SIG-M5 treated with dmso at 0.1 percent for 504 hours (cell line): ENCODE measurements around the gene MAML3.

ENCODE experiments used
- DNase-seq: peaks from one replicate; lab custom pipeline; 2025; ENCODE audit not compliant: unreplicated experiment; lab: John Stamatoyannopoulos, UW

The MAML3 gene

DNA sequence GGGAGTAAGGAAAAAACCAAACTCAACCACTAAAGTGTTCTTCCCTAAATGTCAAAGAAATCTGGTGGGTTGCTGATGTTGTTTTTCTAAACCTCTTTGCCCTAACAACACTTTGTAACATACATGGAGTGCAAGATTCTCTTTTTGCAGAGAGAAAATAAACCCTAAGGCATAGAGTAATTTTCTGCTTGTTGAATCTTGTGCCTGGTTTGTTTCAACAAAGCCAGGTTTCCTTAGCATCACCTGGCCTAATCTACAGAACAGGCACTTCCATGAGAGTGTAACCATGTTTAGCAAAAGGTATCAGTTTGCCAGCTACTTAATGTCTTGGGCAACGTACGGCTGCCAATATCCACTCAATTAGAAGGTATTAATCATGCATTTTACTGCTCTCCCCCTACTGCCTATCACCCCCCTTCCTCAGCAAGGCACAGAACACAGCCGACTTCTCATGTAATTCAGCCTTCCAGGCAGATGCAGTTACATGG lies 219.2 kb downstream of the MAML3 start:
- no peak for DNase-seq

DNA sequence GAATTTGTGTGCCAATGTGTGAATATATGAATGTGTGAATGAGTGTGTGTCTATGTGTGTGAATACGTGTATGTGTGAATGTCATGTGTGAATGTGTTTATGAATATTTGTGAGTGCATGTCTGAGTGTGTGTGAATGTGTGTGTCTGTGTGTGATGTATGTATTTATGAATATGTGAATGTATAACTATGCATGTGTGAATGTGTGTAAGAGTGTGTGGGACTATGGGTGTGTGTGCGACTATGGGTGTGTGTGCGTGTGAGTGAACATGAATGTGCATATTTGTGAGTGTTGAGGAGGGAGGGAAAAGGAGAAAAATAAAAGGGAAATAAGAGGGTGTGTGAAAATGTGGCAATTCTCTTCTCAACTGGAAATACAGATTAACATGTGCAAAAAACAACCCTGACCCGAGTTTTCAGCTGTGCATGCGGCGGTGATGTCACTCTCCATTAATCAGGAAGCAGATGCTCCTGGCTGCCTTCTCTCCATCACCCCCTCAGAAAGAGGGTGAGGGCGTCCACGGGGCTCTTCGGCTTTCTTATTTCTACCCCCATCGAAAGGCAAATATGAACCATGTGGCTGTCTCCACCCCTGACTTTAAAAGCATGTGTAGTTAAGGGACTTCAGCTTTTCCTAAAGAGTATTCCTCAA lies 219.8 kb downstream of the MAML3 start:
- no peak for DNase-seq

DNA sequence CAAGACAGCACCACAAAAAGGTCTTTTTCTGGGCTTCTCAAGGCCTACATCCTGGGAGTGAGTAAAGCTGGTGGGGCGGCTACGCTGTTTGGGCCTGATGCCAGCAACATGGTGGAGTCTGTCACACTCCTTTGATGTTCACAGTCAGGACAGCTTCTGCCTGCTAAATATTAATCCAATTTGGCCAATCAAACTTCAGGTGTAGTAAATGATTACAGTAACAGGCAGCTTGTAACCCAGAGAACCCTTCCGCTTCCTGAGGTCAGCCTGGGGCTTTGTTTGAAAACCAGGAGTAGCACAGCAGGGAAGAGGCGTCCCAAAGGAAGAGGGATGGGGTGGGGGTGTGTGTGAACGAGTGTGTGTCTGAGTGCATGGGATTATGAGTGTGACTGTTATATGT lies 220.4 kb downstream of the MAML3 start:
- no peak for DNase-seq

DNA sequence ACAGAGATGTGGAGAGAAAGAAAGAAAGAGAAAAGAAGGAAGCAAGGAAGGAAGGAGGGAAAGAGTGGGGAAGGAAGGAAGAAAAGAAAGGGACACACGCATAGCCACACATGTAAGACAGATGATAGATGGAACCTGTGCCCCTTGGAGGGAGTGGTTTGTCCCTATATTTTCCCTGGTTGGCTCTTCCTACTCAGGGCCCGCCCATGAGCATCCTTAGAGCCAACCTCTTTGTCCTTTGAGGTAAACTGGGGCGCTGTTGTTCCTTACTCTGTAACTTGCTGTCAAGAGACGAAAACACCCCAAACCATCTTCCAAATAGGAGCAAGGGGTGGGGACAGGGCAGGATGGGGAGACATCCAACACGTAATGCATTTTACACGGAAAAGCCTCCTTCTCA lies 220.9 kb downstream of the MAML3 start:
- no peak for DNase-seq

DNA sequence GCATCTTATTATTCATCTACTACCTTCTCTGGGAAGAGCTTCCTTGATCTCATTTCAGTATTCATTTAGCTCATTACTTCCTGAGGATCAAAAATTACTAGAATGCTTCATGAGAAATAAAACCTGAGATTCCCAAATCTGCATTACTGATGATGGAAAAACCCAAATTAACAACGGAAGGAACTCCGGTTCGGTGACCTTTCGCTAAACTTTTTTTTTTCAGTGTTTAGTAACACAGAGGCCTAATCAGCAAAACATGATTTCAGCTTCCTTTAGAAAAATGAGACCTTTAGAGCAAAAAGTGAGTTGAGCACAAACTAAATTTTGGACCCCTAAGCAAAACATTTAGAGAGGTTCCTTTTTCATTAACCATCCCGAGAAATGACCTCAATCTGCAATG lies 229.2 kb downstream of the MAML3 start:
- DNase-seq: no peak

DNA sequence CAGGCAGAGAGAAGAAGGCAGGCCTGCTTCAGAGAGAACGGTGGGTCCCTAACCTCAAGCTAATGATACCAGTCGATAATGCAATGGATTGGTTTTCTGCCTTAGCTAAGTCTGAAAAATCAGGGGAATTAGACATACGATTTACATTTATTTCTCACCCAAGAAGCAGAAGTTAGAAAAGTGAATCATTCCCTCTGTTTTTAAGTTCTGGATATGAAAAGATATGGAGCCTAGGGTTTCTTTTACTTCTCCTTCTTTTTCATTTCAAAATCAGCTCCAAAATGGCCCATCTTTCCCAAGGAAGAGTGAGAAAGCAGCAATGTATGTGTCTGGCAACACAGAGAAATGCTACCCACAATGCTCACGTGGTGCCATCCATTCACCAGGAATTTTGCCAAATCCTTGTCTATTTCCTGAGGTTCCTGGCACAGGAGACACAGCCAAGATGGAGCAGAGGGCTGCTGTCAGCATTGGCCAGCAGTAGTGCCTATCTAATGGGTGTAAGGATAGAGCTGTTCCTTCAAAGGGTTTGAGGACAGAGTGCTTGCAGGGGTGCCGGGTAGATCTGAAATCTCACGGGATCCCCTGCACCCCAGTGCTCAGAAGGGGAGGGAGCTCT lies 231.5 kb downstream of the MAML3 start:
- no peak for DNase-seq

DNA sequence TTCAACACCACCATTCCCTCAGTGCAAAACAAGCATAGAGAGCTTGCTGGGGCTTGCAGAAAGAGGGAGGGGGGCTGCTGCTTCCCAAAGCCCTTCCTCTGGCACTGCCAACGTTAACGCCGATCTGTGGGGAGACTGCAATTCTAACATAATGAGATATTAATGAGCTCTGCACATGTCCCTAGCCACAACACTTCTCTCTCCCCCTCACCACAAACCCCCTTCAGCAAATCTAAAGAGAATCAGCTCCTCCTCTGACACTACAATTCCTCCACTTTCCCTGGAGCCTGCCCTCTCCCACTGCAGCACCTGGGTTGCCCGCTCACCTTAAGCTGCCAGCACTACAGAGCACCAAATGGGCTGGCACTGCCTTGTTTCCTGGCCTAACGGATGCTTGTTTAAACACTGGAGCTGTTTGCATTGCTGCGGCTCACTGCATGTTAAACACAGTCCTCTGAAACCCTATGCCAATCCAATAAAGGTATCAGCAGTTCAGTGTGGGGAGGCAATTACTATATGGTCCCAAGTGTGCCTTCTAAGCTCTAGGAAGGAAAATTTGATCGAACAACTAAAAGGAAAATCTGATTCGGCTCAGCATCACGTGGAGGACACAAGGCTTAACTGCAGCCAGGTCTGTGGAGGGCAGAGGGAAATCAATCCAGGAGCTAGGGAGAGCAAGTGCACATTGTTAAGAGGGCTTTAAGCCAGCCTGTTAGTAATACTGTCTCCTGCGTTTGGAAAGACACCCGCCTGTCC lies 232.4 kb downstream of the MAML3 start:
- no peak for DNase-seq

DNA sequence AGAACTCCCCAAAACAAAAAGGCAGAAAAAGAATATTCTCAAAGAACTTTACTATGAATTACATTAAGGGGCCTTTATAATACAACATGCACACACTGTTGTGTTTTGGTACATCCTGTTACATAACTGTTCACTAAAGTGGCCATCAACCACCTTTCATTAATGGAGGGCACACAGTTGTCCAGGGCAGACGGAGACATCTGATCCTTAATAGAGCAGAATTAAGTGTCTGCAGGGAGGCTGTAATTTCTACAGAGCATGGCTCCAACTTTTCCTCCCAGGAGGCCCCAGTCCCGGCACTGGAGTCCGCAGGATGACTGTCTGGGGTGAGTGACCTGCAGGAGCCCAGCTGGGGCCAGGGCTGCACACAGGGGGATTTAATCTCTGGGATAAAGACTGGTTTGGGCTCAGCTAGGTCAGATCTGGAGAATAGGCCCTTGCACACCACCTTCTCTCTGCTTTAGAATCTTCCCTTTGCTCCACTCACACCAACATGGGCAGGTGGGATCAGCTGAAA lies 233.4 kb downstream of the MAML3 start:
- no peak for DNase-seq

DNA sequence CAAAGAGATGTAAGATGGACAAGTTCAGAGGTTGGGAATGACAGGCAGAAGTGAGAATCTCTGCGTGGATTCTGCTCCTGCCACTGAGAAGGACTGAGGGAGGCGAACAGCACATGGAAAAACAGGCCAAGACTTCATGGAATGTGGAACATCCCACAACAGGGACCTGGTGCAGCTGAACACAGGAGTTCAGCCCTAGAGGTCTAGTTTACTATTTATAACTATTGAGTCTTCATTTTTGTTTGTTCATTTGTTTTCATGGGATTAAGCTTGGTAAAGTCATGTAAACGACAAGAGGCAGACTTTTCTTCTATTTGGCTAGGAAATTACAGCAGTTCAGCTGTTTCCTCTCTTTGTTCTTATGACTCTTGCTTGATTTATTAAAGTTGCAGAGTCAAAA lies 234.5 kb downstream of the MAML3 start:
- no peak for DNase-seq

DNA sequence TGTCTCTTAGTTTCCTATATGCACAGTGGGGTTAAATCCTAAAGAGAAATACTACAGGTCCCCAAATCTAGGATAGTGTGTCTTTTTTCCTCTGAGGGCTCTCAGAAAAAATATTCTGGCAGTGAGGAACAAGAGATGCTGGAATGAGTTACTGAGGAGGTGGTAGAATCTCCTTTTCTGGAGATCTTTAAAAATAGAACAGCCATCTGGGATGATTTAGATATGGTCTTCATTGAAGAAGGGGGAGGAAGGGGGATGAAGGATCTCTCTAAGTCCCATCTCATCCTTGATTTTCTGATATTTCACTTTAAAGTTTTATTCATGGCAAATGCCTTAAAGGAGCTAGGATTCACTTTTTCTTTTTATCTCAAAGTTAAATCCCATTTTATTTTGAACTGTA lies 235.0 kb downstream of the MAML3 start:
- no peak for DNase-seq

DNA sequence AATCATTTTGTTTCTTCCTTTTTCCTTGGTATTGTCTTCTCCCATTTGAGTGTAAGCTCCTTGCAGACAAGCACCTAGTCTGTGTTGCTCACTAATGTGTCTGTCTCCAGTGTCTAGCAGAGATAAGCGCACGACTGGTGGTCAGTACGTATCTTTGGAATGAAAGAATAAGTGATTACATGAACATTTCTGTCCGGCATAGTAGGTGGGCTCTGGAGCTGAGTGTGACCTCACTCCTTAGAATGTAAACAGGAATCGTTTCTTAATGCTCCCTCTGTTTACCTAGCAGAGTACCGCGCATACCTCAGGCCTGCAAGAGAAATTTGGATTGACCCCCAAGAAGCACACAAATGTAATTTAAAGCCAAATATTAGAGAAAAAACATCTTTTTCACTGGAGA lies 235.4 kb downstream of the MAML3 start:
- DNase-seq: no peak

DNA sequence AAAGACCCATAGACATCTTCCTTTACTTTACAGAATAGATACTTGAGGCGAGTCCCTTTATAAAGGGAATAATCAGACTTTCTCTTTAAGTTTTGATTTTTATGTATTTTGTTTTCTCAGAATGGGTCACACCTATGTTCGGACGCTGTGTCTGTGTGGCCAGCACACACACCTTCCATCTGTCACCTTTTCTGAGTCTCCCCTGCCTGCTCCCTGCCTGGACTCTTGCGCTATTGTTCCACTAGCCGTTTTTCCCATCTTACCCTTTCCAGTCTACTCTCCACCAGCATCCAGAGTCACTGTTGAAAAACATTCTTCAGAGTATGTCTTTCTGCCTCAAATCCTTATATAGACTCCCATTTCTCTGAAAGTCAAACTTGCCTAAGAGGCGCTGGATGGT lies 236.1 kb downstream of the MAML3 start:
- no peak for DNase-seq

DNA sequence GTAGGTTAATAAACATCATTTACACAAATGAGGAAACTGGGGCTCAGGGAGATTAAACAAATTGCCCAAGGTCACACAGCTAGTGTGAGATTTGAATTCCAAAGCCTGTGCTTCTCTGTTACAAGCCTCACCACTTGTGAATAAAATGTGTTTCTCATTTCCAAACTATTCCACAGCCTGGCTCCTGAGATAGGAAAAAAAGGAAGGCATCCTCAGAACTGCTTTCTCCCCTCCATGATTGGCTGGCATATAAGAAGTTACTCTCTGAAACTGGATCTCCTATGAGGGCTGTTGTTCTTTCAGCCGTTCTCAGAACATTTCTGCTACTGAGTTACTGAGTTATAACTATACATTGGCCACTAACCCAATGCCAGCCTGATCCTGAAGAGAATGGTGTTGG lies 237.9 kb downstream of the MAML3 start:
- DNase-seq: no peak

DNA sequence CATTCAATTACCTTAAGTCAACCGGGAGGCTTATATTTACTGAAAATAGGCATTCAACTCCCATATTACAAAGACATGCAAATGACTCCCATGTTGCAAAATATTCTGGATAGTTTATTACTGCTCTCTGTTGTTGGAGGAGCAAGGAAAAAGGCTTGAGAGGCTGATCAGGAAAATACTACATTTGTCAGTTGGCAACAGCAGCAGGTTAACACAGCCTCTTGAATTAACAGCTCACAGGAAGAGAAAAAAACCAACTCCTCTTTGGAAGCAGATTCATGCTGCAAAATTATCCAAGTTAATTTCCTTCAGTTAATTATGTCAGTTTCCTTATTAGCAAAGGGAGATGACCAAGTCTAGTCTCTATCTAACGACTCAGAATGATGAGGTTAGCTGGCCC lies 238.9 kb downstream of the MAML3 start:
- no peak for DNase-seq

DNA sequence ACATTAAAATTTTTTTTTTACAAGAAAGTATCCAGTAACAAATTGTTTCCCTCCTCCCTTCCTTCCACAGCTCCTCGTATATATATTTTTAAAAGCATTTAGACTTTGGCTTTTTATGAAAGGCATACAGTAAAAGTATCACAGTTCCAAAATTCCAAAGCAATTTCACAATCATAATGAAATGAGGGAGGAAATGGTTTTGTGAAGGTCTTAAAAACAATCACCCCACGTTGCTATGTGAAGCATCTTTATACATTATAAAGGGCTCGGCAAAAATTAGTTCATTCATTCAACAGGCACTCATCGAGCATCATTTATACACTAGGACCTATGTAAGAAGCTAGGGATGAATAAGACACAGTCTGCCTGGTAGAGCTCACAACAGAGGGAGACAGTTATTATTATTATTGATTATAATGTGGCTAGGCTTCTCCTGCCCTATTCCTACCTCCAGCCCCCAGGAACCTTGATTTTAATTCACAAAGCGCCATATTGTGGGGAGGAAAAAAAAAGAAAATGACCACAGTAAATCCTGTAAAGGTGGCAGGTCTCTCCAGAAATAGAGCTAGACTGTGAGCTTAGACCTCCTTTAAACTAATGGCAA lies 239.9 kb downstream of the MAML3 start:
- no peak for DNase-seq

DNA sequence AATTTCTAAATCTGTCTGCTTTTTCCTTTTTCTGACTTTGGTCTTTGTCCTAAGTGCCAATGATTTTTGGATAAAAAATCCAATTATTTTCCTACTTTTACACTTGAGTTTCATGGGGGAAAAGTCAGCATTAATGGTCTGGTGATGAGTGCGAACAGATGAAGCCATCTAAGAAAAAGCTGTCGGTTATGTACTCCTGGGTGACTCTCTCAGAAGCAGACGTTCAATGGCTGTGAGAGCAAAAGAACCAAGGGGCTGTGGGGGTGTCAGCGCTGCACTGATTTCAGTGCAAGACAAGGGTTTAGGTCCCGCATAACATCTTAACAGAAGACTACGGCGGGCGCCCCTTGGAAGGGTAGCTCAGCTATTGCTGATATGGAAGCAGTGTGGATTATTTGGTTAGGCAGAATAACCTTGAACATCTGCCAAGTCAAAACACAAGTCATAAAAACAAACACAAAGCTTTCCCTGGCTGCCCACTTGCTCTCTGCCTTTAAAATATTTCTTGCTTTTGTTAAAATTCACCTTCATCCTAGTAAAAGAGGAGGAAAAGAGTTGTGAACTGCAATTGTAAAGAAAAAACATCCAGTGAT lies 240.5 kb downstream of the MAML3 start:
- no peak for DNase-seq

DNA sequence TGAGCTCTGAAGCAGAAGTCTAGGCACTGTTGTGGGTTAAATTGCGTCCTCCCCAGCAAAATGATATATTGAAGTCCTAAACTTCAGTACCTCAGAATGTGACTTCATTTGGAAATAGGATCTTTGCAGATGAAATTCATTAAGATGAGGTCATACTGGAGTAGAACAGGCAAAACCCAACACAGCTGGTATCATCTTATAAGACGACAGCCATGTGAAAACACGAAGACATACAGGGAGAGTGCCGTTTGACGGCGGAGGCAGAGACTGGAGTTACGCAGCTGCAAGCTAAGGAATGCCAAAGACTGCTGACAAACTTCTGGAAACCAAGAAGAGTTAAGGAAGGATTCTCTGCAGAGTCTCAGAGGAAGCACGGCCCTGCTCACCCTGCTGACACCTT lies 241.5 kb downstream of the MAML3 start:
- DNase-seq: no peak

DNA sequence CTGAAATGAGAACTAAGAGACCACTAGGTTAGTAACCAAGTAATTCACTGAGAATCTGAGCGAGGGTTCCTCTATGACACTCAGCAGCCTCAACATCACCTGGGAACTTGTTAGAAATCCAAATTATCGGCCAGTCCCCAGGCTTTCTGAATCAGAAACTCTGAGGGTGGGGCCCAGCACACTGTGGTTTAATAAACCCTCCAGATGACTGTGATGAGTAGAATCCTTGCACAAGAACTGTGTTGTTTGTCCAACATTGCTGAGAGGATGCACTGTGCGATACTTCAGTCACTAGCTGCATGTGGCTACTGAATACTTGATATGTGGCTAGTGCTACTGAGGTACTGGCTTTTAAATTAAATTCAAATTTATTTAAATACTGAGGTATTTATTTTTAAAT lies 243.9 kb downstream of the MAML3 start:
- DNase-seq: no peak

DNA sequence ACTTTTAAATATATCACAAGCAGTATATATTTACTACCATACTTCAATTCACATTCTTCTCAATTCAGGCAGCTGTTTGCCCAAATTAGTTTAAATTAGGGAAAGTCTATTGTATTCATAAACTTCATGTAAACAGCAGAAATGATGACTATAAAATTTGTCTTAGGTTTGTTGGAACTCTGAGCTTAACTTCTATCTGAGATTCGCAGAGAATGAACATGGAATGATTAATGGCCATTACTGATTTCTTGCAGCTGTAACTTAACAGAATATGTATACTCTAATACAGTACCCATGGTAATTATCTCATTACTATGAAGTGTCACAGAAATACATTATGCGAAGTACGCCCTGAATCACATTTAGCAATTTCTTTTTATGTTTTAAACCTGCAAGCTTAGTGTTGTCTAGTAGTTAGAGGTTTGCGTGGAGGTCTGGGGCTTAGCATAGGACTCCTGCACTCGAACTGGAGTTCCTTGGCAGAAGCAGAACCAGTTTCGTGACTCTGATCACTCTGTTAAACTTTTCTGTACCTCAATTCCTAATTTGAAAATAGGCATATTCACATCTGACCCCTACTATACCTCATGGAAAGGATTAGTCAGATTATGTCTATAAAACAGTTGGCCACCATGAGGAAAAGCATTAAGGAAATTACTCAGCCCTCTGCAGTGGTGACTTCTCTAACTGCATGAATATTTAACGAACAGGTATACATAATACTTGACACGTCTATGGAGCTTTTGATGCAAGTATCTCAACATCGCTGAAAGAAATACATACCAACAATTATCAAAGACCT lies 245.1 kb downstream of the MAML3 start:
- no peak for DNase-seq

DNA sequence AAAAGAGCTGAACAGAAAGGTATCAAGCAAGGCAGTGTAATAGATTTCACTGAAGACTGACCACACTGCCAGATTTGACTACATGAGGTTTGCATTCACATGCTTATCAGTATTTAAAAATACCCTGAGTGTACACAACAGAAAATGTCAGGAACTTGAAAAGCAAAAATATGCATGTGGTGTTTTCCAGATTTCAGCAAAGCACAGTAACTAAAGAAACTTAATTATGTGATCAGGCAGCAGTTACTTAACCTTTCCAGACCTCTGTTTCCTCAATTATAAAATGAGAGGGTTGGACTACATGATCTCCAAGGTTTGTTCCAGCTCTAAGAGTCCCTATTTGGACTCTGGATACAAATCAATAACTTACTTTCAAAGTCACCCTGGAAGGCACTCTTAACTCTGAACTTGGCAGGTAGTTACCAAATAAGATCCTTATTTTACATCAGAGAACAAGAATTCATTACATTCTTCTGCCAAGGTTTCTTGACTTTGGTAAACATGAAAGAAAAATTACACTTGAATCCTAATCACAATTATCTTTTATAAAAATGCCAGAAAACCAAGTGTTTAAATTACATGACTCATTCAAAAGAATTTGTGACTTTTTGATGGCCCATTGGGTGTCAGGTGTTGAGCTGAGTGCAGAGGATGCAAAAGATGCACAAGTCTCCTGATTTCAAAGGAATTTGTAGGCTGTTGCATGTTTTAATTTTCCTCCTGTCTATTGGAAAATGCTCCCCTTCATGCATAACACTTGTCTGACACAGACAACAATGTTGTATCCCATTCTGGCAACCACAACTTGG lies 246.8 kb downstream of the MAML3 start:
- DNase-seq: no peak
